Right ventricle myocardium inferior (tissue), 1 donor: ENCODE data around the gene EGLN1. TPM values are rescaled to one million over a fixed set of nuclear protein-coding genes. Genes with fewer than 3 reads are reported as not detected.

Experiments
- ATAC-seq: fragments of 200-7000 bp; cut with Tn5 transposase; one replicate; pipeline ENCODE4 v1.9.1; 2020; ENCODE audit warnings: mild to moderate bottlenecking, moderate library complexity
- DNase-seq: peaks from one replicate; pipeline ENCODE4 v3.0.0; 2021; ENCODE audit errors: missing footprints
- intact Hi-C: fragments of 100-400 bp; cut with DNase I; formaldehyde crosslinking; loops from one replicate; pipeline ENCODE4 v1.11.0; 2022
- total RNA-seq: library from RNA; stranded (reverse); fragmentation: NEBNext Ultra II Directional; extraction: Animal tissue kit (Norgen Biotek cat#: 25700); gene quantifications from one replicate; pipeline ENCODE4 v1.2.1, GENCODE V29; 2021
- donor health status: DM: no; HTN: yes; CAD: no; lungs with severe emphysema.

EGLN1 gene
- total RNA-seq, 1 donor from 2014 or later, result 86.0 TPM

GRCh38 chr1:231424950-231425805 is 3.1 kb upstream of the EGLN1 start:
- ATAC-seq, result no peak
- intact Hi-C loops, result loop anchor here (10.0 kb wide), 2 partner anchors 170 to 180 kb away; partner anchors contain the start of gene GNPAT
- DNase-seq, result peak; percentile 43

DNA sequence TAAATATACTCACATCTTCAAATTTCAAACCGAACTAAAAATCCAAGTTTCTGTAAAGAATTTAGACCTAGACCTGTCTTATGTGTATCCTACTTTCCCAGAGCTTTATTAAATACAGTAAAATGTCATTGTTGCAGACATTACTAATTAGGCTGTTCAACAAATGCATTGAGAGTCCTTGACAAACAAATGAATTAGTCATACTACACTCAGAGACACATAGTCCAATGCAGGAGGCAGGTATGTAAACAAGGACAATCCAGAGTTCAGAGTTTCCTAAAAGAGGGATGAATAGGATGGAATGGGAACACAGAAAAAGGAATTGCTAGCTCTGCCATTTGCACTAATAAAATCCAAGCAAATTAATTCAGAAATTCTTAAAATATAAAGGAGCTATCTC is 1.6 kb upstream of the EGLN1 start:
- intact Hi-C loops, result loop anchor here (10.0 kb wide), 2 partner anchors 171 to 179 kb away; partner anchors contain the start of gene GNPAT
- no peak for ATAC-seq
- DNase-seq, result no peak

- DNase-seq, result no peak
- ATAC-seq, result no peak
- intact Hi-C loops, result loop anchor here (1.0 to 10.0 kb wide), 3 partner anchors 105 to 178 kb away; partner anchors contain the start of genes GNPAT and TSNAX
These were observed 767 bp upstream of the EGLN1 start for GRCh38 chr1:231422798-231423309.

DNA sequence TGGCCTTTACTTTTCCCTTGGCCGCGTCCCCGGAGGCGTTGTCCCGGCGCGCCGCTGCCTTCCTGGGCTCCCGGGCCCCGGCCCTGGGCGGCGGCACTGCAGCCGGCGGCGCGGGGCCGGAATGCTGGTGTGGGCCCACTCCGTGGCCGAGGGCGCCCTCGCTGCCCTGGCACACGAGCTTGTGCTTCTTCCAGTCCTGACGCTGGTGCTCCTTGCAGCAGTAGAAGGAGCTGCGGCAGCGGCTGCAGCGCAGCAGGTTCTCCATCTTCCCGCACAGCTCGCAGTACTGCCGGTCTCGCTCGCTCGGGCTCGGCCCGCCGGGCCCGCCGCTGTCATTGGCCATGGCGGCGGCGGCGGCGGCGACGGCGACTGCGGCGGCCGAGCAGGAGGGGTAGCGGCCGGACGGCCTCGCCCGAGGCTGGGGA is 529 bp downstream of the EGLN1 start:
- intact Hi-C loops, result loop anchor here (2.0 to 10.0 kb wide), 3 partner anchors 63 to 177 kb away; partner anchors contain the start of gene GNPAT
- peak; percentile 76 for DNase-seq
- peak; percentile 43 for ATAC-seq

GRCh38 chr1:231420959-231421545 is 1.0 kb downstream of the EGLN1 start:
- intact Hi-C loops, result loop anchor here (2.0 to 10.0 kb wide), 3 partner anchors 62 to 176 kb away; partner anchors contain the start of gene GNPAT
- DNase-seq (peak; percentile 79), ATAC-seq (peak; percentile 1)

DNA sequence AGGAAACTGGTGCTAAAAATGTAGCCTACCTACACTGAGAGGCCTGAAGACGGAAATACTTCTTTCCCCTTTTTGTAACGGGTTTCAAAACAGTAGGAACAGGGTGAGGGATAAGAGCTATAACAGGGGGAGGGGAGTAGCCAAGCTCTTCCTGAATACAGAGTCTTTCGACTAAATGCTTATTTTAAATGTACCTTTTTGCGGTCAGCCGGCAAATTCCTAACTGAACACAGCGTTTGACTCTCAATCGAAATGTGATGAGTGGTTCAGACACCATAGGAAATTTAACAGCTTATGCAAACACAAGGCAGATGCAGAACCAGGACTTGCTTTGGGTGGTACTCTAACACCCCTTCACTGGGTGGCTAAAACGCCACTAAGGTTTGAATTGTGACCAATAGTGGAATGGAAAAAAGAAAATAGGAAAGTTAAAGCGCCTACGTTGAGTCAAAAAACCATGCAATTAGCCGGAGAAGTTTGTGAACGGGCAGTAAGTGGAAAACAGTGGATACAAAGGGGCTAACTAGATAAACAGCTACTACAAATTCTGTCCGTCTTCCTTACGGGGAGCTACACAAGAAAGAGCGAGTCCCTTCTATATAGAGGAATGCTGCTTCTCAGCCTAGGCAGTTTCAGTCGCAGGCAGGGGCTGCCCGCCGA is 1.7 kb downstream of the EGLN1 start:
- intact Hi-C loops, result loop anchor here (2.0 to 10.0 kb wide), 3 partner anchors 62 to 176 kb away; partner anchors contain the start of gene GNPAT
- ATAC-seq, result no peak
- DNase-seq, result no peak

GRCh38 chr1:231419738-231420298 is 2.3 kb downstream of the EGLN1 start:
- DNase-seq (no peak), ATAC-seq (no peak)
- intact Hi-C loops, result loop anchor here (2.0 to 10.0 kb wide), 3 partner anchors 61 to 175 kb away; partner anchors contain the start of gene GNPAT

DNA sequence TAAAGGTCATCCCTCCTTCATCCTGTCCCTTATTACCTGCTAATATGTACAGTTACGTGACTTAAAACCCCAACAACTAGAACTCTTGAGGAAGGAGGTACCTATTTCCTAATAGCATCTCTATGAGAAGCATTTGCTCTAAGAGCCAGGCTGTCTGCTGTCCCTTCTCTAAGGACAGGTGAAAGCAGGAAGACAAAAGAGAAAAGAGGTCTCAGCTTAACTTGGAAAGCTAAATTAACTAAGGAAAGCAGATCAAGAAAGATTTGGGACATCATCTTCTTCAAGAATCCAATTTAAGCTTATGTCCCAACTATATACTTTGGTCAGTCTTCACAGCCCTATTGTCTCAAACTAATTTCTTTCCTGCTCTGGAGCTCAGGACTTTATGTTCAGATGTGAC is 2.9 kb downstream of the EGLN1 start:
- no peak for ATAC-seq
- DNase-seq, result no peak
- intact Hi-C loops, result no loop called here

- intact Hi-C loops, result no loop called here
- ATAC-seq (no peak), DNase-seq (no peak)
These were observed 3.4 kb downstream of the EGLN1 start for GRCh38 chr1:231418741-231419107.

DNA sequence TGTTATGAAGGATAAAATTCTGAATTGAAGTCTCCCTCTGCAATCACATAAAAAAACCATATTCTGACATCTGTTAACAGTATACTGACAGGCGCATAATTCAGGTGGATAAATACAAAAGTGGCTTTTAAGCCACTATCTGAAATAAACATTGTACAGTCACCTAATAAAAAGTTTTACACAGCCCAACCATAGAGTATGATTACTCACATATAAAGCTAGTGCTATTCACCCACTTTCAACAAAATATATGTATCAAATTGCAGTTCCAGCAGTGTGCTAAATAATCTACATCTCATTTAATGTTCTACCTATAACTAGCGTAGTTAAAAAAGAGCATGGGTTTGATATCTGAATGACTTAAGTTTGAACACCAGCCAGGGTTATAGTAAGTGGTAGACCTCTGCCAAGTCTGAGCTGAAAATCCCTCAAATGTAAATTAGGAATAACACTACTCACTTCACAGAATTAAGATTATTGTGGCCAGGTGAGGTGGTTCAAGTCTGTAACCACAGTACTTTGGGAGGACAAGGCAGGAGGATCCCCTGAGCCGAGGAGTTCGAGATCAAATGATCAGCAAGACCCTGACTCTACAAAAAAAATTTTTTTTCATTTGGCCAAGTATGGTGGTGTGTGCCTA is 3.9 kb downstream of the EGLN1 start:
- DNase-seq (no peak), ATAC-seq (no peak)
- intact Hi-C loops, result no loop called here

GRCh38 chr1:231417513-231417912 is 4.6 kb downstream of the EGLN1 start:
- intact Hi-C loops, result no loop called here
- DNase-seq (no peak), ATAC-seq (no peak)

DNA sequence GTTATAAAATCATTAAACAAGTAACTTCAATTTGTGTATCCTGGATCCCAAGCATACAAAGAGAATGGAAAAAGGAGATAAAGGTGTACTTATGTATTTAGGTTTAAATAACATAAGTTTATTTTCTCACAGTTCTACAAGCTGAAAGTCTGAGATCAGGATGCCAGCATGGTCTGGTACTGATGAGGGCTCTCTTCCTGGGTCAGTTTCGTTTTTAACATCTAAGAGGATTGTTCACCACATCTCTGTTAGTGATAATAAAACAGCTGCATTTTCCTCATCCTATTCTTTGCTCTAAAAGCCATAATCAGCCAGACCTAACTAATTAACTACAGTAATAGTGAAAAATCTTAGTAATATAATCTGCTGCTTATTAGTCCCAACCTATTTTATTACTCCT is 5.2 kb downstream of the EGLN1 start:
- intact Hi-C loops, result no loop called here
- DNase-seq, result no peak
- no peak for ATAC-seq

DNA sequence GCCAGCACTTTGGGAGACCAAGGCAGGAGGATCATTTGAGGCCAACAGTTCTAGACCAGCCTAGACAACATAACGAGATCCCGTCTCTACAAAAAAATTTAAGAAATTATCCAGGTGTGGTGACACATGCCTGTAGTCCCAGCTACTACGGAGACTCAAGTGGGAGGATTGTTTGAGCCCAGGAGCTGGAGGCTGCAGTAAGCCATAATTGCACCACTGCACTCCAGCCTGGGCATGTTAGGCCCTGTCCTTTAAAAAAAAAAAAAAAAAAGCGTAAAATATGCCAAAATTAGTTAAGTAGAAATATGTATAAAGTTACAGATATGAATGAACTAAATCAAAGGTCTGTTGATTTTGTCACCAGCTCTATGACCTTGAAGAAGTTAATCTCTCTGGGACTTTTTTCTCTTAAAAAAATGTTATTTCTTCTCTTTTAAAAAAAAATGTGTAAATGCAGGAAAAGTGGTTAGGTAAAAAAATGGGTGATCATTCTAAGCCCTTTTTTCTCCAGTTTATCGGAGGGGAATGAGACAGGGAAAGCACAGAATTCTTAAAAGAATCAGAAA is 7.0 kb downstream of the EGLN1 start:
- no peak for DNase-seq
- ATAC-seq, result no peak
- intact Hi-C loops, result no loop called here

GRCh38 chr1:231414260-231415016 is 7.6 kb downstream of the EGLN1 start:
- DNase-seq, result no peak
- ATAC-seq, result no peak
- intact Hi-C loops, result loop anchor here (5.0 kb wide), 1 partner anchor 37 kb away; no protein-coding TSS in a partner anchor

- ATAC-seq (no peak), DNase-seq (no peak)
- intact Hi-C loops, result loop anchor here (5.0 kb wide), 1 partner anchor 36 kb away; no protein-coding TSS in a partner anchor
These were observed 8.4 kb downstream of the EGLN1 start for GRCh38 chr1:231413749-231414082.

- intact Hi-C loops, result loop anchor here (5.0 kb wide), 1 partner anchor 34 kb away; no protein-coding TSS in a partner anchor
- DNase-seq (no peak), ATAC-seq (no peak)
These were observed 11.0 kb downstream of the EGLN1 start for GRCh38 chr1:231411036-231411531.

GRCh38 chr1:231410036-231410612 is 12.0 kb downstream of the EGLN1 start:
- intact Hi-C loops, result loop anchor here (5.0 kb wide), 1 partner anchor 33 kb away; no protein-coding TSS in a partner anchor
- DNase-seq (no peak), ATAC-seq (peak; percentile 61)
